ENCODE results near the gene NEURL1.
"Not testable (repeated sequence)": the region's sequence is repeated elsewhere in the genome, so short reads cannot be mapped to it uniquely, and the experiment has no call there.

Gene NEURL1

GRCh38 chr10:103481974-103482531 lies 11.5 kb upstream of the NEURL1 start:
- Histone ChIP-seq H4K8ac (ENCODE audit: low read depth, low read length) (no peak overlapping the region), H3K14ac (ENCODE audit: low read length) (no peak overlapping the region), H2AFZ (ENCODE audit: insufficient read depth, low read length, poor library complexity) (no peak overlapping the region), H3K9ac (ENCODE audit: low read length) (no peak overlapping the region), H2BK12ac (ENCODE audit: low read length) (no peak overlapping the region), H4K91ac (ENCODE audit: low read depth, low read length) (no peak overlapping the region), H3K4me2 (ENCODE audit: low read length) (no peak overlapping the region), H3K79me1 (ENCODE audit: low read length) (no peaks in the 10 kb centered on the region), H2BK5ac (ENCODE audit: low read depth, low read length, poor library complexity) (peak overlapping the region; percentile 23), H2AK5ac (ENCODE audit: low read length) (no peak overlapping the region), H3K79me2 (ENCODE audit: control insufficient read depth, insufficient read depth, low read length, poor library complexity) (no peaks in the 10 kb centered on the region), H3K4me3 (ENCODE audit: low read depth, low read length) (no peak overlapping the region), H3K23ac (ENCODE audit: low read length) (no peak overlapping the region), H3K36me3 (ENCODE audit: control insufficient read depth in 1 of 2, insufficient read depth in 2 of 2, low read length in 2 of 2) (no peaks in the 10 kb centered on the region), H3K4ac (ENCODE audit: low read depth, low read length) (no peak overlapping the region), H4K12ac (ENCODE audit: low read depth, low read length) (no peak overlapping the region), H3K18ac (ENCODE audit: low read length) (no peak overlapping the region), H3K9me3 (ENCODE audit: insufficient read depth, low read depth, low read length) (no peaks in the 10 kb centered on the region), H3K4me1 (ENCODE audit: control insufficient read depth in 1 of 2, insufficient read depth in 2 of 2, low read length in 2 of 2) (peaks cover 2 to 3% of the 10 kb centered on the region in 2 experiments), H3K27me3 (ENCODE audit: insufficient read depth, low read length) (no peaks in the 10 kb centered on the region), H3K27ac (ENCODE audit: low read depth, low read length) (no peak overlapping the region), H2BK120ac (ENCODE audit: insufficient read depth, low read length, poor library complexity) (no peak overlapping the region)
- WGBS (ENCODE audit: extremely low coverage, insufficient coverage, insufficient read length), result no CpG with 5 or more reads among the region's 12 CpGs
- peak; percentile 48 to 86 for DNase-seq

GRCh38 chr10:103486635-103487409 lies 6.7 kb upstream of the NEURL1 start:
- H3K23ac ChIP-seq (ENCODE audit: low read length); H4K12ac ChIP-seq (ENCODE audit: low read depth, low read length); H3K36me3 ChIP-seq (ENCODE audit: control insufficient read depth in 1 of 2, insufficient read depth in 2 of 2, low read length in 2 of 2); H2BK12ac ChIP-seq (ENCODE audit: low read length); H2BK5ac ChIP-seq (ENCODE audit: low read depth, low read length, poor library complexity); H2BK120ac ChIP-seq (ENCODE audit: insufficient read depth, low read length, poor library complexity); H3K9me3 ChIP-seq (ENCODE audit: insufficient read depth, low read depth, low read length); H3K79me2 ChIP-seq (ENCODE audit: control insufficient read depth, insufficient read depth, low read length, poor library complexity); H3K27me3 ChIP-seq (ENCODE audit: insufficient read depth, low read length); H3K18ac ChIP-seq (ENCODE audit: low read length); H2AFZ ChIP-seq (ENCODE audit: insufficient read depth, low read length, poor library complexity); H3K4me2 ChIP-seq (ENCODE audit: low read length); H3K9ac ChIP-seq (ENCODE audit: low read length); H4K8ac ChIP-seq (ENCODE audit: low read depth, low read length); H3K79me1 ChIP-seq (ENCODE audit: low read length); H3K4me1 ChIP-seq (ENCODE audit: control insufficient read depth in 1 of 2, insufficient read depth in 2 of 2, low read length in 2 of 2); H3K4me3 ChIP-seq (ENCODE audit: low read depth, low read length); H3K4ac ChIP-seq (ENCODE audit: low read depth, low read length); H3K27ac ChIP-seq (ENCODE audit: low read depth, low read length); H3K14ac ChIP-seq (ENCODE audit: low read length); H2AK5ac ChIP-seq (ENCODE audit: low read length); H4K91ac ChIP-seq (ENCODE audit: low read depth, low read length): not testable (repeated sequence)
- peak; percentile 24 to 38 for DNase-seq
- WGBS (ENCODE audit: extremely low coverage, insufficient coverage, insufficient read length), result no CpG with 5 or more reads among the region's 8 CpGs

DNA sequence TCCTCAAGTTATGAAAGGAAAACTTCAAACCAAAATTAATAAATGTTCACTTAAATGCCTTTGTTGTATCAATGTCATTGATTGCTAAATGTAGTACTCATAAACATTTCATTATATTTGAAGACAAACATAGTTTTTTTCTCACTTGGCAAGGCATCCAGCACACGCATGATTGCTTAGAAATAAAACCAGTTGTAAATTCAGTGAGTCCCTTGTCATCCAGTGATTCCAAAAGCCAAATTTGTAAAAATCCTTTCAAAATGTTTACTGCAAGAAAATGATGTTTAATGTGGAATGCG lies 6.1 kb upstream of the NEURL1 start:
- no peak overlapping the region for H4K12ac ChIP-seq (ENCODE audit: low read depth, low read length)
- H2AK5ac ChIP-seq (ENCODE audit: low read length), result no peak overlapping the region
- no peaks in the 10 kb centered on the region for H3K79me2 ChIP-seq (ENCODE audit: control insufficient read depth, insufficient read depth, low read length, poor library complexity)
- H4K91ac ChIP-seq (ENCODE audit: low read depth, low read length), result no peak overlapping the region
- no peak overlapping the region for H4K8ac ChIP-seq (ENCODE audit: low read depth, low read length)
- no peak overlapping the region for H2BK120ac ChIP-seq (ENCODE audit: insufficient read depth, low read length, poor library complexity)
- peaks cover 9 to 11% of the 10 kb centered on the region in 2 experiments for H3K4me1 ChIP-seq (ENCODE audit: control insufficient read depth in 1 of 2, insufficient read depth in 2 of 2, low read length in 2 of 2)
- no peaks in the 10 kb centered on the region for H3K36me3 ChIP-seq (ENCODE audit: control insufficient read depth in 1 of 2, insufficient read depth in 2 of 2, low read length in 2 of 2)
- no peak overlapping the region for H2BK12ac ChIP-seq (ENCODE audit: low read length)
- no peaks in the 10 kb centered on the region for H3K79me1 ChIP-seq (ENCODE audit: low read length)
- no peak overlapping the region for H3K9ac ChIP-seq (ENCODE audit: low read length)
- DNase-seq, result no peak
- H3K9me3 ChIP-seq (ENCODE audit: insufficient read depth, low read depth, low read length), result no peaks in the 10 kb centered on the region
- no peaks in the 10 kb centered on the region for H3K27me3 ChIP-seq (ENCODE audit: insufficient read depth, low read length)
- WGBS (ENCODE audit: extremely low coverage, insufficient coverage, insufficient read length), result no CpG with 5 or more reads among the region's 2 CpGs
- H3K27ac ChIP-seq (ENCODE audit: low read depth, low read length), result no peak overlapping the region
- no peak overlapping the region for H2AFZ ChIP-seq (ENCODE audit: insufficient read depth, low read length, poor library complexity)
- H3K4ac ChIP-seq (ENCODE audit: low read depth, low read length), result no peak overlapping the region
- H3K23ac ChIP-seq (ENCODE audit: low read length), result no peak overlapping the region
- H3K4me3 ChIP-seq (ENCODE audit: low read depth, low read length), result no peak overlapping the region
- H2BK5ac ChIP-seq (ENCODE audit: low read depth, low read length, poor library complexity), result no peak overlapping the region
- no peak overlapping the region for H3K18ac ChIP-seq (ENCODE audit: low read length)
- H3K4me2 ChIP-seq (ENCODE audit: low read length), result no peak overlapping the region
- no peak overlapping the region for H3K14ac ChIP-seq (ENCODE audit: low read length)

DNA sequence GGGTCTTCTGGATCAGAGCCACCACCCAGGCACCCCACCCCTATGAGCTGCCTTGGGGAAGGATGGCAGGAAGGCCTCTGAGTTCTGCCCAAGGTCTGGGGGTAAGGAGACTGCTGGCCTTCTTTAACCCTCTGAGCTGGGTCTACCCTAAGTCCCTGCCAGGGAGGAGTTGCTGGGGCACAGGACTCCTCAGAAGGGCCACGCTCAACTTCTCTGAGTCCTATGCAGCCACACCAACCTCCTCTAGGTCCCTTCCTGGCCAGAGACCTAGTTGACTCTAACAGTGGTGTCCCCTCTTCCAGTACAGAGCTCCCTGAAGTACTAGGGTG lies 2.6 kb upstream of the NEURL1 start:
- H4K8ac ChIP-seq (ENCODE audit: low read depth, low read length), result no peak overlapping the region
- H3K18ac ChIP-seq (ENCODE audit: low read length), result no peak overlapping the region
- H2BK12ac ChIP-seq (ENCODE audit: low read length), result no peak overlapping the region
- H3K27me3 ChIP-seq (ENCODE audit: insufficient read depth, low read length), result peaks cover 20% of the 10 kb centered on the region
- H3K79me2 ChIP-seq (ENCODE audit: control insufficient read depth, insufficient read depth, low read length, poor library complexity), result no peaks in the 10 kb centered on the region
- H3K4ac ChIP-seq (ENCODE audit: low read depth, low read length), result no peak overlapping the region
- H3K23ac ChIP-seq (ENCODE audit: low read length), result no peak overlapping the region
- WGBS (ENCODE audit: extremely low coverage, insufficient coverage, insufficient read length), result no CpG with 5 or more reads among the region's 1 CpG
- peaks cover 1% of the 10 kb centered on the region for H3K79me1 ChIP-seq (ENCODE audit: low read length)
- H3K27ac ChIP-seq (ENCODE audit: low read depth, low read length), result no peak overlapping the region
- H3K4me3 ChIP-seq (ENCODE audit: low read depth, low read length), result no peak overlapping the region
- H2AK5ac ChIP-seq (ENCODE audit: low read length), result no peak overlapping the region
- peak overlapping the region; percentile 9 for H3K9ac ChIP-seq (ENCODE audit: low read length)
- no peak overlapping the region for H4K91ac ChIP-seq (ENCODE audit: low read depth, low read length)
- no peak overlapping the region for H2BK5ac ChIP-seq (ENCODE audit: low read depth, low read length, poor library complexity)
- H3K14ac ChIP-seq (ENCODE audit: low read length), result no peak overlapping the region
- peaks cover 23% of the 10 kb centered on the region in 2 experiments for H3K4me1 ChIP-seq (ENCODE audit: control insufficient read depth in 1 of 2, insufficient read depth in 2 of 2, low read length in 2 of 2)
- no peak overlapping the region for H2BK120ac ChIP-seq (ENCODE audit: insufficient read depth, low read length, poor library complexity)
- no peak overlapping the region for H2AFZ ChIP-seq (ENCODE audit: insufficient read depth, low read length, poor library complexity)
- H3K9me3 ChIP-seq (ENCODE audit: insufficient read depth, low read depth, low read length), result no peaks in the 10 kb centered on the region
- H3K4me2 ChIP-seq (ENCODE audit: low read length), result no peak overlapping the region
- no peak overlapping the region for H4K12ac ChIP-seq (ENCODE audit: low read depth, low read length)
- H3K36me3 ChIP-seq (ENCODE audit: control insufficient read depth in 1 of 2, insufficient read depth in 2 of 2, low read length in 2 of 2), result no peaks in the 10 kb centered on the region
- no peak for DNase-seq

Data from trophoblast cell (in vitro differentiated cells and primary cell).